Effector memory CD4-positive, alpha-beta T cell (primary cell): ENCODE data around the gene MICAL2.

Experiments used
- DNase-seq, 3 donors: peaks; one replicate each; pipeline ENCODE4 v3.0.0-alpha.2; 2020
- H3K27ac ChIP-seq: 2 replicates; pipeline ENCODE4 v1.7.0; 2013; ENCODE audit warnings: mild to moderate bottlenecking, low read length, moderate library complexity; ENCODE audit not compliant: insufficient read depth, poor library complexity, severe bottlenecking
- H3K27me3 ChIP-seq: replicated peaks from 2 replicates; pipeline ENCODE4 v1.7.0; 2013; ENCODE audit warnings: mild to moderate bottlenecking, low read length; ENCODE audit not compliant: insufficient read depth, control insufficient read depth, poor library complexity, severe bottlenecking
- H3K36me3 ChIP-seq: 2 replicates; pipeline ENCODE4 v1.7.0; 2013; ENCODE audit warnings: mild to moderate bottlenecking, low read length, moderate library complexity; ENCODE audit not compliant: control insufficient read depth, insufficient read depth
- H3K4me1 ChIP-seq: 2 replicates; pipeline ENCODE4 v1.7.0; 2013; ENCODE audit warnings: low read length, mild to moderate bottlenecking; ENCODE audit not compliant: control insufficient read depth, insufficient read depth, poor library complexity, severe bottlenecking
- H3K4me3 ChIP-seq: 2 replicates; pipeline ENCODE4 v1.7.0; 2013; ENCODE audit warnings: low read length, low read depth, mild to moderate bottlenecking; ENCODE audit not compliant: insufficient read depth, poor library complexity, severe bottlenecking
- H3K9me3 ChIP-seq: 2 replicates; pipeline ENCODE4 v1.7.0; 2013; ENCODE audit warnings: mild to moderate bottlenecking, low read length, moderate library complexity; ENCODE audit not compliant: control insufficient read depth
- total RNA-seq, 3 donors: gene quantifications; one replicate each; lab custom pipeline; 2026; lab: John Stamatoyannopoulos, UW

MICAL2 gene, protein sequence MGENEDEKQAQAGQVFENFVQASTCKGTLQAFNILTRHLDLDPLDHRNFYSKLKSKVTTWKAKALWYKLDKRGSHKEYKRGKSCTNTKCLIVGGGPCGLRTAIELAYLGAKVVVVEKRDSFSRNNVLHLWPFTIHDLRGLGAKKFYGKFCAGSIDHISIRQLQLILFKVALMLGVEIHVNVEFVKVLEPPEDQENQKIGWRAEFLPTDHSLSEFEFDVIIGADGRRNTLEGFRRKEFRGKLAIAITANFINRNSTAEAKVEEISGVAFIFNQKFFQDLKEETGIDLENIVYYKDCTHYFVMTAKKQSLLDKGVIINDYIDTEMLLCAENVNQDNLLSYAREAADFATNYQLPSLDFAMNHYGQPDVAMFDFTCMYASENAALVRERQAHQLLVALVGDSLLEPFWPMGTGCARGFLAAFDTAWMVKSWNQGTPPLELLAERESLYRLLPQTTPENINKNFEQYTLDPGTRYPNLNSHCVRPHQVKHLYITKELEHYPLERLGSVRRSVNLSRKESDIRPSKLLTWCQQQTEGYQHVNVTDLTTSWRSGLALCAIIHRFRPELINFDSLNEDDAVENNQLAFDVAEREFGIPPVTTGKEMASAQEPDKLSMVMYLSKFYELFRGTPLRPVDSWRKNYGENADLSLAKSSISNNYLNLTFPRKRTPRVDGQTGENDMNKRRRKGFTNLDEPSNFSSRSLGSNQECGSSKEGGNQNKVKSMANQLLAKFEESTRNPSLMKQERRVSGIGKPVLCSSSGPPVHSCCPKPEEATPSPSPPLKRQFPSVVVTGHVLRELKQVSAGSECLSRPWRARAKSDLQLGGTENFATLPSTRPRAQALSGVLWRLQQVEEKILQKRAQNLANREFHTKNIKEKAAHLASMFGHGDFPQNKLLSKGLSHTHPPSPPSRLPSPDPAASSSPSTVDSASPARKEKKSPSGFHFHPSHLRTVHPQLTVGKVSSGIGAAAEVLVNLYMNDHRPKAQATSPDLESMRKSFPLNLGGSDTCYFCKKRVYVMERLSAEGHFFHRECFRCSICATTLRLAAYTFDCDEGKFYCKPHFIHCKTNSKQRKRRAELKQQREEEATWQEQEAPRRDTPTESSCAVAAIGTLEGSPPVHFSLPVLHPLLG
- total RNA-seq = 24.7 to 82.2 (median 51.9) reads per million in 3 donors

GRCh38 chr11:12110201-12110713 is at the start of gene MICAL2:
TSS of gene MICAL2 (plus strand) at chr11:12110590. CDS start at chr11:12162156, 51,566 bp downstream.
- no peaks in the 10 kb centered on the region for H3K27me3 ChIP-seq
- H3K4me1 ChIP-seq = peaks cover 13% of the 10 kb centered on the region
- no peak within 1 kb of the TSS for H3K27ac ChIP-seq
- H3K36me3 ChIP-seq = no peaks in the 10 kb centered on the region
- H3K4me3 ChIP-seq = peak within 1 kb of the TSS; percentile 50
- H3K9me3 ChIP-seq = no peaks in the 10 kb centered on the region
- DNase-seq = peak; percentile 74 to 80 (median 77)

GRCh38 chr11:12061851-12062560 is 48.4 kb upstream of the MICAL2 start:
- Histone ChIP-seq H3K4me3 (no peak overlapping the region), H3K36me3 (no peaks in the 10 kb centered on the region), H3K27ac (no peak overlapping the region), H3K4me1 (no peaks in the 10 kb centered on the region), H3K9me3 (no peaks in the 10 kb centered on the region), H3K27me3 (no peaks in the 10 kb centered on the region)
- DNase-seq = no peak

DNA sequence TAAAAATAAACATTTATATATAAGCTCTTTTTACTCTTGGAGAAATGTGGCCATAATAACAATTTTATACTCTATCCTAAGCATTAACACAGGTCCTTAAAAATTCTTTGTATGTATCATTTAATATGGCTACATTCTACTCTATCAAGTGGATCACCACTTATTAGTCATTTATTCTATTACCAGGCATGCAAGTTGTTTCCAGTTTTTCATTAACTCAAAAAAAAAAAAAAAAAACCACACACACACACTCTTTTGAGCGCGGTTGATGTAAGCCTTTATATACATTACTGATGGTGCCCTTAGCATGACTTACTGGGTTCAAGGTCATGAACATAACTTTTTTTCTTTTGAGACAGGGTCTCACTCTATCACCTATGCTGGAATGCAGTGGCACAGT is 47.1 kb upstream of the MICAL2 start:
- H3K36me3 ChIP-seq = no peaks in the 10 kb centered on the region
- H3K9me3 ChIP-seq = no peaks in the 10 kb centered on the region
- H3K27ac ChIP-seq = no peak overlapping the region
- no peak overlapping the region for H3K4me3 ChIP-seq
- DNase-seq = no peak
- no peaks in the 10 kb centered on the region for H3K4me1 ChIP-seq
- H3K27me3 ChIP-seq = no peaks in the 10 kb centered on the region

GRCh38 chr11:12064136-12064953 is 46.0 kb upstream of the MICAL2 start:
- no peak for DNase-seq
- H3K4me1 ChIP-seq = no peaks in the 10 kb centered on the region
- no peaks in the 10 kb centered on the region for H3K27me3 ChIP-seq
- no peak overlapping the region for H3K27ac ChIP-seq
- H3K9me3 ChIP-seq = no peaks in the 10 kb centered on the region
- no peak overlapping the region for H3K4me3 ChIP-seq
- H3K36me3 ChIP-seq = no peaks in the 10 kb centered on the region

- DNase-seq = no peak
- H3K4me3 ChIP-seq = no peak overlapping the region
- no peak overlapping the region for H3K27ac ChIP-seq
- H3K36me3 ChIP-seq = no peaks in the 10 kb centered on the region
- H3K27me3 ChIP-seq = no peaks in the 10 kb centered on the region
- H3K9me3 ChIP-seq = no peaks in the 10 kb centered on the region
- H3K4me1 ChIP-seq = no peaks in the 10 kb centered on the region
These were observed 45.5 kb upstream of the MICAL2 start for GRCh38 chr11:12064954-12065280.

DNA sequence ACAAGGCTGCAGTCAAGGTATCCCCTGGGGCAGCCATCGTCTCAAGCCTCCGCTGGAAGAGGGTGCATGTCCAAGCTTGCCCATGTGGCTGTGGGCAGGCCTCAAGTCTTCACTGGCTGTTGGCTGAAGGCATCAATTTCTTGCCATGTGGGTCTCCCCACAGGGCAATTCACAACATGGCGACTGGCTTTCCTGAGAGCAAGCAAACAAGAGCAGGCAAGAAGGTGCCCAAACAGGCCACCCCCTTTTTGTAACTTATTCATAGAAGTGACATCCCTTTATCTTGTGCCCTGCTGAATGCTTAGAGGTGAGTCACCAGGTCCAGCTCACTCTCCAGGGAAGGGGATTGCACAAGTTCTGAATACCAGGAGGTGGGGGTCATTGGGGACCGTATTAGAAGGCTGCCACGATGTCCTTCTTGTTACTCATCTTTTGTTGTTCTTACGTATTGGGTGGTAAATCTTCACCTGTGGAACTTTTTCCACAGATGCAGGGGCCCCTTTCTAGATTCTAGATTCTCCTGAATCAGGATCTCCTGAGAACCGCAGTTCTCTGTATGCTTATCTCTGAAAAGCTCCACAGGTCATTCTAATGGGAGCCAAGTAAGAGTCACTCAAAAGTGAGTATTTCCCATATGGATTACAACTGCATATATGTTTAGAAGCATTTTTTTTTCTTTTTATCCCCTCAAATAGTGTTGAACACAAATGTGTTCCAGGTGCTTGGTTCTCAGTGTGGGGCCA is 44.2 kb upstream of the MICAL2 start:
- H3K27me3 ChIP-seq = no peaks in the 10 kb centered on the region
- no peak overlapping the region for H3K4me3 ChIP-seq
- no peaks in the 10 kb centered on the region for H3K9me3 ChIP-seq
- DNase-seq = no peak
- no peaks in the 10 kb centered on the region for H3K36me3 ChIP-seq
- H3K4me1 ChIP-seq = no peaks in the 10 kb centered on the region
- no peak overlapping the region for H3K27ac ChIP-seq

DNA sequence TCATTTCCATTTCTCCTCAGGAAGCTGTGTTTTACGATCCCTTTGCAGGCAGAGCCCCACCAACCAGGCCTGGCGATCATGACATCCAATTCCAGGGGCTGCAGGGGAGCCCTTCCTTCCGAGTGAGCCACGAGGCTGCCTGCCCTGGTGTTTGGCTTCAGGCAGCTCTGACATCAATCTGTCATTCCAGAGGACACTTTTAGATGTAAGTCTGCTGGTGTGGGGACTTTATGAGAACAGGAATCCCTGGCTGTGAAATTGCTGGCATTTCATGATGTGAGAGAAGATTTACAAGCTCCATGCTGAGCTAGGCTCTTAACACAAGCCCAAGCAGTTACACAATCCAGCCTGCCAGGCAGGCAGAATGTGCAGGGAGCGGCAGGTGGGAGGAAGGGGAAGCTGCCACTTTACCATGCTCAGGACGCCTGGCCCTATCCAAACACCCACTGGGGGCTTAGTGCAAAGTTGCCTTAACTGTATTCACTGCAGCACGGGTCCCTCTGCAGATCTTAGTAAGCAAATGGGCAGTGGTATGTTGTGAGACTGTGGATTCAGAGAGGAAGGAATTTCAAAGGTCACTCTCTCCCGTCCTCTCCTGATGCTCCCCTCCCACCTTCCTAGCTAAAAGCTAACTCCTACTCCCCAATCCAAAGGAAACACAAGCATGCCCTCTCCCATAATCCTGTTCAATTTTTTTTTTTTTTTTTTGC is 43.4 kb upstream of the MICAL2 start:
- DNase-seq = no peak
- Histone ChIP-seq H3K27me3 (no peaks in the 10 kb centered on the region), H3K4me1 (no peaks in the 10 kb centered on the region), H3K9me3 (no peaks in the 10 kb centered on the region), H3K4me3 (no peak overlapping the region), H3K27ac (no peak overlapping the region), H3K36me3 (no peaks in the 10 kb centered on the region)

DNA sequence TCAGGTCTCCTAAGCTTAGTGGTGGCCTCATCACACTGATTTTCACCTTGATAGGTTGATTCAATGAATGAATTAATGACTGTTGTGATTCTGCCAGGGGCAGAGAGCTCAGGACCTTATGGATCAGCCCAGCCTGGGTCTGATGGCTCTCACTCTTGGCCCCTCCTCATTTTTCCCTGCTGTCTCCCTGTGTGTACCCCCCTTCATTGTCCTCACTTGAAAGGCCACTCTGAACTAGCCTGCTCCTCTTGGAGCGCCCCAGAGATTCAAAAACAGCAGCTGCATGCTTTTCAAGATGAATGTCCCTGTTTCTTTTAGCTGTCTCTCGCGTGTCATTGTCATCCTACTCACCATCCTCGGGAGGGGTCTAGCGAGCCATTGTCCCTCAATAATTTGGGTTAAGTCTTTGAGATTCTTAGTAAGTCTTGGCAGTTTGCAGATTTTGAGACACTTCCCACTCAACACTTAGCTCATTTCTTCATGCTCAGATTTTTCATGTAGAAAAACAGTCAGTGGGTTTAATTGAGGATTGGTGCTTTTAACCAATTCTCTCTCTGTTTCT is 42.5 kb upstream of the MICAL2 start:
- H3K9me3 ChIP-seq = no peaks in the 10 kb centered on the region
- no peak for DNase-seq
- H3K36me3 ChIP-seq = no peaks in the 10 kb centered on the region
- H3K4me1 ChIP-seq = no peaks in the 10 kb centered on the region
- no peak overlapping the region for H3K4me3 ChIP-seq
- no peak overlapping the region for H3K27ac ChIP-seq
- H3K27me3 ChIP-seq = no peaks in the 10 kb centered on the region
